GM18505 (cell line): ENCODE measurements around the gene SEC11A.

Experiments used
- ATAC-seq: cut with Tn5 transposase; IDR thresholded peaks from one replicate; pipeline ENCODE4 v1.9.1; 2021; ENCODE audit not compliant: unreplicated experiment
- POLR2A ChIP-seq: IDR thresholded peaks from 4 replicates; pipeline ENCODE4 v1.6.1; 2011; ENCODE audit warnings: borderline replicate concordance; ENCODE audit not compliant: insufficient read depth, insufficient read length; ENCODE audit errors: extremely low read depth

The SEC11A gene

GRCh38 chr15:84681831-84682230 lies 34.1 kb downstream of the SEC11A start:
- ATAC-seq: no peak
- TF ChIP-seq POLR2A: no peak

- no peak for TF ChIP-seq POLR2A
- ATAC-seq: no peak
Observed at GRCh38 chr15:84671211-84671610, 44.7 kb downstream of the SEC11A start.

GRCh38 chr15:84669726-84670125 lies 46.2 kb downstream of the SEC11A start:
- TF ChIP-seq POLR2A: no peak
- ATAC-seq: no peak

GRCh38 chr15:84668221-84668982 lies 47.5 kb downstream of the SEC11A start:
- no peak for TF ChIP-seq POLR2A
- ATAC-seq: no peak

- no peak for ATAC-seq
- TF ChIP-seq POLR2A: no peak
Observed at GRCh38 chr15:84666373-84666772, 49.6 kb downstream of the SEC11A start.

- no peak for ATAC-seq
- no peak for TF ChIP-seq POLR2A
Observed at GRCh38 chr15:84661001-84661400, 54.9 kb downstream of the SEC11A start.

GRCh38 chr15:84659904-84660781 lies 55.8 kb downstream of the SEC11A start:
- ATAC-seq: no peak
- TF ChIP-seq POLR2A: no peak

GRCh38 chr15:84658788-84659411 lies 57.0 kb downstream of the SEC11A start:
- TF ChIP-seq POLR2A: no peak
- no peak for ATAC-seq

GRCh38 chr15:84658080-84658787 lies 57.7 kb downstream of the SEC11A start, which contains the start of gene NMB:
Gene NMB (minus strand): TSS chr15:84658199. CDS start chr15:84658152, 47 bp downstream.
- ATAC-seq: peak; percentile 76
- TF ChIP-seq POLR2A: no peak

- TF ChIP-seq POLR2A: no peak
- no peak for ATAC-seq
Observed at GRCh38 chr15:84657748-84658079, 58.2 kb downstream of the SEC11A start.

- no peak for ATAC-seq
Observed at GRCh38 chr15:84656972-84657371, 59.0 kb downstream of the SEC11A start.

GRCh38 chr15:84654689-84655453 lies 61.1 kb downstream of the SEC11A start:
- no peak for TF ChIP-seq POLR2A
- peak; percentile 36 for ATAC-seq

More at GRCh38 chr15:84656972-84657371, 59.0 kb downstream of the SEC11A start:
- TF ChIP-seq POLR2A: no peak
